CD4-positive, alpha-beta T cell treated with Interleukin-6 at 100 ng/mL for 8 hours (primary cell): ENCODE results near the gene MYO1D.
"Not testable (repeated sequence)": the region's sequence is repeated elsewhere in the genome, so short reads cannot be mapped to it uniquely, and the experiment has no call there.

ENCODE experiments used
- DNase-seq: peaks from one replicate; pipeline ENCODE4 v3.0.0-alpha.2; 2020; ENCODE audit warnings: mixed read lengths, low spot score

Gene MYO1D

DNA sequence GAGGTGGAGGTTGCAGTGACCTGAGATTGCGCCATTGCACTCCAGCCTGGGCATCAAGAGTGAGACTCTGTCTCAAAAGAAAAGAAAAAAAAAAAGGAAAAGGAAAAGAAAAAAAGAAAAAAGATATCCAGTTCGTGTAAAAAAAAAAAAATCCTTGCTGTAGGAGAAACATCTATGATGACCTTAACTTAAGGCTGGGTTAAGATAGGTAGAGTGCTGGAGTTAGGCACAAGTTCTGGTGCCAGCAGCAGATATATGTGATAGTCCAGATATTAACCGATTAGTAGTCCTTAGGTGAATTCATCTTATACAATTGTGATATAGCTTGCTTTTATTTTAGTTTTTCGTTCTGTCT, 415.4 kb downstream of the MYO1D start:
- no peak for DNase-seq

DNA sequence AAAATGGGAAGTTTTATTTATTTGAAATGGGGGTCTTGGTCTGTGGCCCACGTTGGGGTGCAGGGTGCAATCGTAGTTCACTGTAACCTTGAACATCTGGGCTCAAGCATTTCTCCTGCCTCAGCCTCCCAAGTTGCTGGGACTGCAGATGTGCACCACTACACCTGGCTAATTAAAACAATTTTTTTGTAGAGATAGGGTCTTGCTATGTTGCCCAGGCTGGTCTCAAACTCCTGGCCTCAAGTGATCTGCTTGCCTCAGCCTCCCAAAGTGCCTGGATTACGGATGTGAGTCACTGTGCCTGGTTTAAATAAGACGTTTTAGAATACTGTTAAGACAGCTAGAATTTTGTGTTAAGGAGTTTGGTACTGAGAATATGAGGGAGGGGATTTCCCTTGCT, 416.9 kb downstream of the MYO1D start:
- no peak for DNase-seq

DNA sequence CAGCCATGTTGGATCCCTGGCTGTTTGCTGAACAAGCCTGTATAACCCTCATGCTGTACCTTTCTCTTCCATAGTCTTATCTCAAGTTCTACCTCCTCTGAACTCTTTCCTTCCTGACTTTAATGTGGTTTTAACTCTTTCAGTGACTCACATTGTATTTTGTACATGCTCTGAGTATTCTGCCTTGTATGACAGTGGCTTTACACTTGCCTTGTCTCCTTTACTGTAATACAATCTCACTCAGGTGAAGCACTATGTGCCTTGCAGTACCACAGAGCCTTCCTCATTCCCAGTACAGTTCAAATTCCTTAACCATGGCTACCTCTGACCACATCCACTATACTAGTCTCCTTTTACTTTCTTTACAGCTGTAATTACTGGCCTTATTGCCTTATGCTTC, 418.6 kb downstream of the MYO1D start:
- DNase-seq, result no peak

DNA sequence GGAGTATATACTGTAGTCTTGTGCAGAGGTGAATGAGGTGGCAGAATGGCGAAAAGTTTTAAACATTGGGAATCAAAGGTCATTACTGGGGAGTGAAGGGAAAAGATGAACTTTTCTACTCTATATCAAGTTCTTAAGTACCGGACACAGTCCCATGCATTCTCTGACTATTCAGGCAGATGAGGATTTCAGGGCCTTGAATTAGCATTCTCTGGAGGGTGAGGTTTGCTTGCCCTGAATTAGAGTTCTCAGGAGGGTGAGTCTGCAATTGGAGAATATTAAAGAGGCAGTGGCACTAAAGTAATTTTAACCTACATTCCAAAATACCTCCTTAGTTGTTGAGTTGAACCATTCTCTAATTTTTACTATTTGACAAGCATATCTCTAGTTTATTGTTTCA, 423.6 kb downstream of the MYO1D start:
- no peak for DNase-seq

DNA sequence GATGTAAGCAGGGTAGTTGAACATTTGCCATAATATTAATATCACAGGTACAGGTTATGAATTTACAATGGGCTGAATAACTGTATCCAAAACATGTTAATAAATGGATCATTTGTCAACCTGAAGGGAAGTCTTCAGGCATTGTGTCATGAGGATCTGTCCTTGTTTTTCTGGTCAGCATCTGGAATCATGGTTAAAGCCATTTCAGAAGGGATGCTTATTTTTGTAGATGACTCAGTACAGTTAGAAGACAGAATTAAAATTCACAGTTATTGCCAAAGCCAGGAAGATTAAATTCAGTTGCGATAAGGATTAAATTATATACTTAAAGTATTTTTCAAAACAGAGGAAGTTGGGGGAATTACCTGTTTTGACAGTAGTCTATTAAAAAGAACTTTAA, 424.6 kb downstream of the MYO1D start:
- no peak for DNase-seq

DNA sequence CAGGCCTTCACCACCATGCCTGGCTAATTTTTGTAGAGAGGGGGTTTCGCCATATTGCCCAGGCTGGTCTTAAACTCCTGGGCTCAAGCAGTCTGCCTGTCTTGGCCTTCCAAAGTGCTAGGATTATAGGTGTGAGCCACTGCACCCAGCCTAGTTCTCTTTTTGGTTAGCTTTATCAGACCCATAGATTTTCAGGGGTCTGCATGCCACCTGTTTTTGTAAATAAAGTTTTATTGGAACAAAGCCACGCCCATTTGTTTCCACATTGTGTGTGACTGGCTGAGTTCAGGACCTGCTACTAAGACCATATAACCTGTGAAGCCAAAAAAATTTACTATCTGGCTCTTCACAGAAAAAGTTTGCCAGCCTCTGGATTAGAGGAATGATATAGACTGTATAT, 425.0 kb downstream of the MYO1D start:
- DNase-seq, result no peak

DNA sequence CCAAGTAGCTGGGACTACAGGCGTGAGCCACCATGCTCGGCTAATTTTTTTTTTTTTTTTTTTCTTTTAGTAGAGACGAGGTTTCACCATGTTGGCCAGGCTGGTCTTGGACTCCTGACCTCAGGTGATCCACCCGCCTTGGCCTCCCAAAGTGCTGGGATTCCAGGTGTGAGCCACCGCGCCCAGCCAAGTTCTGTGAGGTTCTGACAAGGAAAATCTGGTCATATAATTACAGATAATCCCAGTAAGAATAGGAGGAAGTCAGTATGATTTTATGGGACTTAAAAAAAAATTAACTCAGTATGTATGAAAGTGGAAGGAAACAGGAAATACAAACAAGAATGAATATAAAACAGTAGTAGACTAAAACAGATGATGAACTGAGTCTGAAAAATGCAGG, 426.5 kb downstream of the MYO1D start:
- not testable (repeated sequence) for DNase-seq

DNA sequence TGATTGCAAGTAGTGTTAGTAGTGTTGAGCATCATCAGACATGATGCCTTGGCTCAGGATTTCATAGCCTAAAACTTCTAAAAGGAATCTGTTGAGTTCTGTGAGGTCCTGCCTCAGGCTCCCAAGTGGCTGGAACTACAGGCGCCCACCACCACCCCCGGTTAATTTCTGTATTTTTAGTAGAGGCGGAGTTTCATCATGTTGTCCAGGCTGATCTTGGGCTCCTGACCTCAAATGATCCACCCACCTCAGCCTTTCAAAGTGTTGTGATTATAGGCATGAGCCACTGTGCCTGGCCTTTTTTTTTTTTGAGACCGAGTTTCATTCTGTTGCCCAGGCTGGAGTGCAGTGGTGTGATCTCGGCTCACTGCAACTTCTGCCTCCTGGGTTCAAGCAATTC, 427.0 kb downstream of the MYO1D start:
- no peak for DNase-seq

DNA sequence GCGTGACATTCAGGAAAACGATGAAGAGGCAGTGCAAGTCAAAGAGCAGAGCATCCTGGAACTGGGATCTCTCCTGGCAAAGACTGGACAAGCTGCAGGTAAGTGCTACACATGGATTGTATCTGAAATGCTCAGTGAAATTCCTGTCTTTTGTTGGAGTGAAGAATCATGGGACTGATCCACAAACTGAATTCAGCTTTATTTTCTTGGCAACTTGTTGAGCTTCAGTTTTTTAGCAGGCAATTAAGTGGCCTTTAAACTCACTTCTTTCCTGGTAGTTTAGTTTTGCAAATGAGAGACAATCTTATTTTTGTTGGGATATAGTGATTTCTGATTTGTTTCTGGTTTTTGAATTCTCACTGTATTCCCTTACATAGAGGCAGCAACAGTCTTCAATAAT, 430.0 kb downstream of the MYO1D start:
- DNase-seq, result no peak

DNA sequence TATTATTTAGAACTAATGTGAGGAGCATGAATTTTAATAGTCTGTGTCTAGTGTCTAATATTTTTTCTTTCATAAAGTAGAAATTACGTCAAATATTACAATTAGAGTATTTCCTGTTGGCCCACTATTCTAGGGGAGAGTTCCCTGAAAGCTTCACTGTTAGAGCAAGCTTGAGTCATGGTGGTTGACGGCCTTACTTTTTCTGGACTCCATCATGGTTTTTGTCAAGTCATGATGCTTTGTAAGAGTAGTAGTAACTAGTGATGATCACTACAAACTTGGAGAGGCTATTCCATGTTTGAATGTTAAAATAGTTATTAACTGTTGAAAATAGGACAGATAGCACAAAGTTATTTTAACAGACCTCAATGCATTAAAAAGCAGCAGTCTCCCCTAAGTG, 431.0 kb downstream of the MYO1D start:
- DNase-seq, result no peak

DNA sequence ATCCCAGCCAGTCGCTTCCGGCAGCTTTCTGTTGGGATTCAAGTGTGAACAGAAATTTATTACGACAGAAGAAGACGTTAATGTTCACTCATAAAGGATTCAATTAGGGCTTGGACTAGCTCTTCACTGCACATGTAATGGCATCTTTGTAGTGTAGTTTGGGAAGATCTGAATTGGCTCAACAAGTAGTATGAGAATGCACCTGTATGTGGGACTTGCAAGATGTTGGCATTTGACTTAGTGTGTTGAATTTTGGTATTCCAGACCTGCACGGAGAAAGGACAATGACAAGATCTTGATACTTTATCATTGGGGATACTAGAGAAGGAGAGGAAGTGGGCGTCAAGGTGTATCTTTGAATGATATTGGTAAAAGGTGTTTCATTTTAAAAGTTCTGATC, 431.4 kb downstream of the MYO1D start:
- DNase-seq, result no peak

DNA sequence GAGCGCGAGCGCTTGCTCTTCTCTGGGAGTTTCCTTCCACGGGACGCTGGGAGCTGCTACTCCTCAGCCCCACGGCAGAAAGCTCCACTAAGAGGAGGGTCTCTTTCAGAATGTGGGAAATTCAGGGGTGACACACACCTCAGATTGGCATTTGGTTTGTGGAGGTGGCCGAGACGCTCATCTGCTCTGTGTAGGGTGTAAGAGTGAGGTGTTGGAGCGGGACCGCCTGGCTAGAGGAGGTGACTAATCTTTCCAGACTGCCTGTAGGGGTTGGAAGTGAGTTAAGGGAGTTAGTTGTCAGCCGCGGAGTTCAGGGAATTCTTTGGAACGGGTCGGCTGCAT, 431.9 kb downstream of the MYO1D start:
- no peak for DNase-seq

DNA sequence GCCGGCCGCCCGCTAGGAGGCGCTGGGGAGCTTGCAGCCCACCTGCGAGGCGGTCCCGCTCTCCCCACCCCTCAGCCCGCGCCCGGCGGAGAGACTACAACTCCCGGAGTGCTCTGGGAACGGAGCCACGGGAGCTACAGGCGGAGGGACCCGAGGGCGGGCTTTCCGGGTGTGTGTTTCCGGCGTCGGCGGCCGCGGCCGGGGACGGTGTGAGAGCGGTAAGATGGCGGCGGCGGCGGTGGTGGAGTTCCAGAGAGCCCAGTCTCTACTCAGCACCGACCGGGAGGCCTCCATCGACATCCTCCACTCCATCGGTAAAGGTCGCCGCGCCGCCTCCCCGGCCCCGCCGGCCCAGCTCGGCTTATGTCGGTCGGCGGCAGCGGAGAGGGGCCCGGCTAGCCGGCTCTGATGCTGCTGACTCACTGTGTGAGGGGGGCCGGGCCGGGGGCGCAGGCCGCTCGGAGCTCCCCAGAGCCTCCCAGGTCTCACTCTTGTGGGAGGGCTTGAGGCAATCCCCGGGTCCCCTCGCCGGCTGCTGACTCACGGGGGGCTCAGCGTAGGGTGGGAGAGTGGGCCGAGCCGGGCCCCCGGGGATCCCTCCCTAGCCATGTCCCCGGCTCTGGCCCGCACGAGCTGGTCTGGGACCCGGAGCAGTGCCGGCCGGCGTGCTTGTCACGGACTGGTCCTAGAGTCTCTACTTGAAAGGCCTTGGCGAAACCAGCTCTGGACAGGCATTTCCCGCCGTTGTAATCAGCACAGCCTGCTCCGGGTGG, 432.4 kb downstream of the MYO1D start, which contains the start of gene PSMD11:
Gene PSMD11, plus strand, starts transcription at position 210 of the 773 bp plus-strand sequence. Its CDS starts 14 bp downstream, at position 224.
- DNase-seq, result peak; percentile 98

DNA sequence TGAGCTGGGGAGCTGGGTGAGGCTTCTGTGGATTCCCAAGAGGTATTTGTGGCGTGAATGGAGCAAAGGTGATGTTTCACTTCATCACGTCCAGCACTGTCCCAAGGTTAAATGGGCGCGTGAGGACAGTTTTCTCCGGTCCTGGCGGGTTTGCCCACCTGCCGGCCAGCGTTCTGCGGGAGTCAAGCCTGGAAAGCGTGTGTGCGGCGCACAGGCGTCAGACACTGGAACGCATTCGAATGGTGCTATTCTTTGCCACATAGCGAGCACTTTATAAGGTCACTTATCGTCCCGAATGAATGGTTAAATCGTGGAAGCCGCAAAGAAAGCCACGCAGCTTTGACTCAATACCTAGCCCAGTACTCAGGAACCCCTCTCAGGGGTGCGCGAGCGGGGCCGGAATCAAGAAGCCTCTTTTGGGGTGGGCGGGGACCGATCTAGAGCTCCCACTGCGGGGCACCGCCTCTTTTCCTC, 433.1 kb downstream of the MYO1D start:
- DNase-seq, result no peak
